ENCODE measurements around the gene MRPS27. TPM values are rescaled to one million over a fixed set of nuclear protein-coding genes. Genes with fewer than 3 reads are reported as not detected.
A peak's percentile ranks its signal among the peaks of the same experiment; 100 is the strongest.

The MRPS27 gene
- total and polyA plus RNA-seq, 2 of the 13 experiments (the other 11 are each of a cell fraction or from before 2014, with no cell fraction given): 71.8 to 115 TPM

- TF ChIP-seq MTERF4 (CRISPR knock-in tag; IDR thresholded peaks at IDR 0.05) (no peak), ZNF20 (CRISPR knock-in tag; IDR thresholded peaks at IDR 0.05) (no peak), RELA (CRISPR knock-in tag; IDR thresholded peaks at IDR 0.05) (peak; percentile 37; the same call in 1 of the 2 replicates), HMGXB4 (CRISPR knock-in tag; IDR thresholded peaks at IDR 0.05; ENCODE audit: borderline replicate concordance in 1 of 2, low read depth in 1 of 2) (peak; percentile 68 to 71; a peak in 3 of 4 replicates), DMAP1 (CRISPR knock-in tag; IDR thresholded peaks at IDR 0.05) (peak; percentile 85), ZNF333 (CRISPR knock-in tag; IDR thresholded peaks at IDR 0.05; ENCODE audit: borderline replicate concordance) (0 out of 2 replicates have a peak, but pooled peaks have one; percentile 67), KDM4B (CRISPR knock-in tag; IDR thresholded peaks at IDR 0.05) (peak; percentile 32; the same call in 1 of the 2 replicates), KDM2A (CRISPR knock-in tag; IDR thresholded peaks at IDR 0.05; ENCODE audit: borderline replicate concordance, low read depth) (peak; percentile 63; the same call in 1 of the 2 replicates), GPN1 (CRISPR knock-in tag; IDR thresholded peaks at IDR 0.05; ENCODE audit: borderline replicate concordance) (no peak), NFYC (CRISPR knock-in tag; IDR thresholded peaks at IDR 0.05) (peak; percentile 75), PHF8 (CRISPR knock-in tag; IDR thresholded peaks at IDR 0.05) (peak; percentile 81), SKI (IDR thresholded peaks at IDR 0.05; ENCODE audit: partially characterized antibody) (no peak), SMAD3 (CRISPR knock-in tag; IDR thresholded peaks at IDR 0.05) (peak; percentile 54), TCF12 (IDR thresholded peaks at IDR 0.05) (no peak), TCF12 (CRISPR knock-in tag; IDR thresholded peaks at IDR 0.05) (no peak), ZXDC (CRISPR knock-in tag; IDR thresholded peaks at IDR 0.05) (0 out of 2 replicates have a peak, but pooled peaks have one; percentile 24), ZFX (CRISPR knock-in tag; IDR thresholded peaks at IDR 0.05; ENCODE audit: low read depth) (peak; percentile 83; the same call in 1 of the 2 replicates), ZFP37 (CRISPR knock-in tag; IDR thresholded peaks at IDR 0.05; ENCODE audit: borderline replicate concordance) (no peak), SIX4 (CRISPR knock-in tag; IDR thresholded peaks at IDR 0.05) (no peak), ZNF232 (CRISPR knock-in tag; IDR thresholded peaks at IDR 0.05; ENCODE audit: borderline replicate concordance) (no peak), ZNF280B (CRISPR knock-in tag; IDR thresholded peaks at IDR 0.05; ENCODE audit: borderline replicate concordance) (peak; percentile 20; the same call in 1 of the 2 replicates), KLF15 (CRISPR knock-in tag; IDR thresholded peaks at IDR 0.05; ENCODE audit: borderline replicate concordance) (no peak), ZNF703 (CRISPR knock-in tag; IDR thresholded peaks at IDR 0.05; ENCODE audit: borderline replicate concordance) (no peak)
Observed at GRCh38 chr5:72319976-72320752, at the start of gene MRPS27, which contains the start of gene PTCD2 (continued).

Data from HepG2 (cell line).